Measurements from ENCODE around the gene ALG2. TPM values are rescaled to one million over a fixed set of nuclear protein-coding genes. Genes with fewer than 3 reads are reported as not detected.

The ALG2 gene
- total and polyA plus RNA-seq, 2 of the 13 experiments (the other 11 are each of a cell fraction or from before 2014, with no cell fraction given) = 46.2 to 49.0 TPM

- TF ChIP-seq ZBTB21 (CRISPR knock-in tag; IDR thresholded peaks at IDR 0.05) = 0 out of 2 replicates have a peak, but pooled peaks have one; percentile 2
- TF ChIP-seq ZNF572 (CRISPR knock-in tag; IDR thresholded peaks at IDR 0.05) = peak; percentile 62; the same call in 1 of the 2 replicates
- TF ChIP-seq DNMT3B (CRISPR knock-in tag; conservative IDR thresholded peaks at IDR 0.05) = no peak
- no peak for TF ChIP-seq TCF12 (IDR thresholded peaks at IDR 0.05)
- TF ChIP-seq TCF12 (CRISPR knock-in tag; IDR thresholded peaks at IDR 0.05) = no peak
- no peak for TF ChIP-seq DMAP1 (CRISPR knock-in tag; IDR thresholded peaks at IDR 0.05)
- TF ChIP-seq ZNF44 (CRISPR knock-in tag; IDR thresholded peaks at IDR 0.05) = no peak
- no peak for TF ChIP-seq ZNF17 (CRISPR knock-in tag; IDR thresholded peaks at IDR 0.05)
- TF ChIP-seq, protein P1, sequence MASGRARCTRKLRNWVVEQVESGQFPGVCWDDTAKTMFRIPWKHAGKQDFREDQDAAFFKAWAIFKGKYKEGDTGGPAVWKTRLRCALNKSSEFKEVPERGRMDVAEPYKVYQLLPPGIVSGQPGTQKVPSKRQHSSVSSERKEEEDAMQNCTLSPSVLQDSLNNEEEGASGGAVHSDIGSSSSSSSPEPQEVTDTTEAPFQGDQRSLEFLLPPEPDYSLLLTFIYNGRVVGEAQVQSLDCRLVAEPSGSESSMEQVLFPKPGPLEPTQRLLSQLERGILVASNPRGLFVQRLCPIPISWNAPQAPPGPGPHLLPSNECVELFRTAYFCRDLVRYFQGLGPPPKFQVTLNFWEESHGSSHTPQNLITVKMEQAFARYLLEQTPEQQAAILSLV (CRISPR knock-in tag; IDR thresholded peaks at IDR 0.05; ENCODE audit: borderline replicate concordance) = 0 out of 2 replicates have a peak, but pooled peaks have one; percentile 57
- TF ChIP-seq HOXA7 (CRISPR knock-in tag; IDR thresholded peaks at IDR 0.05) = no peak
- TF ChIP-seq MXI1 (IDR thresholded peaks at IDR 0.05; ENCODE audit: borderline replicate concordance, low read depth, low read length) = 0 out of 3 replicates have a peak, but pooled peaks have one; percentile 9
- no peak for TF ChIP-seq ZSCAN25 (CRISPR knock-in tag; IDR thresholded peaks at IDR 0.05)
- TF ChIP-seq EEA1 (CRISPR knock-in tag; IDR thresholded peaks at IDR 0.05; ENCODE audit: borderline replicate concordance) = no peak
- TF ChIP-seq TBP (CRISPR knock-in tag; IDR thresholded peaks at IDR 0.05) = no peak
- no peak for TF ChIP-seq MTF2 (CRISPR knock-in tag; IDR thresholded peaks at IDR 0.05; ENCODE audit: borderline replicate concordance)
- TF ChIP-seq NCOA5 (CRISPR knock-in tag; IDR thresholded peaks at IDR 0.05) = no peak
- no peak for TF ChIP-seq KLF6 (CRISPR knock-in tag; IDR thresholded peaks at IDR 0.05)
- TF ChIP-seq PRDM4 (CRISPR knock-in tag; IDR thresholded peaks at IDR 0.05; ENCODE audit: borderline replicate concordance) = no peak
- no peak for TF ChIP-seq ATF3 (CRISPR knock-in tag; IDR thresholded peaks at IDR 0.05)
- peak in 1 of 2 experiments; percentile 70; a peak in 2 of 4 replicates for TF ChIP-seq HMGXB4 (CRISPR knock-in tag; IDR thresholded peaks at IDR 0.05; ENCODE audit: borderline replicate concordance in 1 of 2, low read depth in 1 of 2)
- TF ChIP-seq SIN3A (IDR thresholded peaks at IDR 0.05; ENCODE audit: borderline replicate concordance, low read depth, low read length) = 0 out of 2 replicates have a peak, but pooled peaks have one; percentile 11
- no peak for TF ChIP-seq RAD51 (IDR thresholded peaks at IDR 0.05; ENCODE audit: borderline replicate concordance)
- TF ChIP-seq, protein P2, sequence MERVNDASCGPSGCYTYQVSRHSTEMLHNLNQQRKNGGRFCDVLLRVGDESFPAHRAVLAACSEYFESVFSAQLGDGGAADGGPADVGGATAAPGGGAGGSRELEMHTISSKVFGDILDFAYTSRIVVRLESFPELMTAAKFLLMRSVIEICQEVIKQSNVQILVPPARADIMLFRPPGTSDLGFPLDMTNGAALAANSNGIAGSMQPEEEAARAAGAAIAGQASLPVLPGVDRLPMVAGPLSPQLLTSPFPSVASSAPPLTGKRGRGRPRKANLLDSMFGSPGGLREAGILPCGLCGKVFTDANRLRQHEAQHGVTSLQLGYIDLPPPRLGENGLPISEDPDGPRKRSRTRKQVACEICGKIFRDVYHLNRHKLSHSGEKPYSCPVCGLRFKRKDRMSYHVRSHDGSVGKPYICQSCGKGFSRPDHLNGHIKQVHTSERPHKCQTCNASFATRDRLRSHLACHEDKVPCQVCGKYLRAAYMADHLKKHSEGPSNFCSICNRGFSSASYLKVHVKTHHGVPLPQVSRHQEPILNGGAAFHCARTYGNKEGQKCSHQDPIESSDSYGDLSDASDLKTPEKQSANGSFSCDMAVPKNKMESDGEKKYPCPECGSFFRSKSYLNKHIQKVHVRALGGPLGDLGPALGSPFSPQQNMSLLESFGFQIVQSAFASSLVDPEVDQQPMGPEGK (CRISPR knock-in tag; IDR thresholded peaks at IDR 0.05) = no peak
Measured at GRCh38 chr9:99222416-99223270, 901 bp upstream of the ALG2 start (continued).

Measured in HepG2 (cell line).